ENCODE data around the gene GTSF1L.

- TF ChIP-seq EP300 (IDR thresholded peaks at IDR 0.05) (no peak), CTCF (IDR thresholded peaks at IDR 0.05) (no peak), POLR2AphosphoS5 (IDR thresholded peaks at IDR 0.05) (no peak), POLR2A (IDR thresholded peaks at IDR 0.05) (no peak)
These were observed 37.6 kb downstream of the GTSF1L start for GRCh38 chr20:43689165-43689564.

Data from upper lobe of left lung (tissue), 4 donors.